ENCODE measurements around the gene ALDH3A2.
"Not testable (repeated sequence)": the region's sequence is repeated elsewhere in the genome, so short reads cannot be mapped to it uniquely, and the experiment has no call there.

Gene ALDH3A2

GRCh38 chr17:19650826-19651225 is 2.3 kb downstream of the ALDH3A2 start:
- DNase-seq (ENCODE audit: low spot score) (no peak), FAIRE-seq (no peak)

- no peak for DNase-seq (ENCODE audit: low spot score)
- no peak for FAIRE-seq
Observed at GRCh38 chr17:19651451-19652238, 3.1 kb downstream of the ALDH3A2 start.

- FAIRE-seq = no peak
- no peak for DNase-seq (ENCODE audit: low spot score)
Observed at GRCh38 chr17:19652595-19652994, 4.0 kb downstream of the ALDH3A2 start.

- FAIRE-seq = no peak
- DNase-seq (ENCODE audit: low spot score) = no peak
Observed at GRCh38 chr17:19654342-19654886, 5.9 kb downstream of the ALDH3A2 start.

GRCh38 chr17:19654896-19655295 is 6.3 kb downstream of the ALDH3A2 start:
- no peak for DNase-seq (ENCODE audit: low spot score)
- no peak for FAIRE-seq

- FAIRE-seq (no peak), DNase-seq (ENCODE audit: low spot score) (no peak)
Observed at GRCh38 chr17:19656336-19656735, 7.8 kb downstream of the ALDH3A2 start.

- no peak for FAIRE-seq
Observed at GRCh38 chr17:19656851-19657581, 8.5 kb downstream of the ALDH3A2 start.

GRCh38 chr17:19659366-19660177 is 11.0 kb downstream of the ALDH3A2 start:
- FAIRE-seq (no peak), DNase-seq (ENCODE audit: low spot score) (no peak)

More at GRCh38 chr17:19656851-19657581, 8.5 kb downstream of the ALDH3A2 start:
- no peak for DNase-seq (ENCODE audit: low spot score)

GRCh38 chr17:19660219-19660870 is 11.8 kb downstream of the ALDH3A2 start:
- no peak for DNase-seq (ENCODE audit: low spot score)
- FAIRE-seq = no peak

GRCh38 chr17:19661121-19661520 is 12.6 kb downstream of the ALDH3A2 start:
- FAIRE-seq (no peak), DNase-seq (ENCODE audit: low spot score) (no peak)

GRCh38 chr17:19663097-19663496 is 14.5 kb downstream of the ALDH3A2 start:
- DNase-seq (ENCODE audit: low spot score) (no peak), FAIRE-seq (no peak)

- FAIRE-seq = no peak
Observed at GRCh38 chr17:19664136-19664820, 15.7 kb downstream of the ALDH3A2 start.

GRCh38 chr17:19664821-19665181 is 16.2 kb downstream of the ALDH3A2 start:
- DNase-seq (ENCODE audit: low spot score) = no peak

More at GRCh38 chr17:19664136-19664820, 15.7 kb downstream of the ALDH3A2 start:
- no peak for DNase-seq (ENCODE audit: low spot score)

GRCh38 chr17:19669680-19670079 is 21.1 kb downstream of the ALDH3A2 start:
- not testable (repeated sequence) for FAIRE-seq; DNase-seq (ENCODE audit: low spot score)

More at GRCh38 chr17:19664821-19665181, 16.2 kb downstream of the ALDH3A2 start:
- FAIRE-seq = no peak

GRCh38 chr17:19670908-19671307 is 22.4 kb downstream of the ALDH3A2 start:
- DNase-seq (ENCODE audit: low spot score) (no peak), FAIRE-seq (no peak)

- DNase-seq (ENCODE audit: low spot score) = no peak
- FAIRE-seq = no peak
Observed at GRCh38 chr17:19671433-19671832, 22.9 kb downstream of the ALDH3A2 start.

GRCh38 chr17:19672009-19672750 is 23.6 kb downstream of the ALDH3A2 start:
- DNase-seq (ENCODE audit: low spot score) (no peak), FAIRE-seq (no peak)

GRCh38 chr17:19673623-19674022 is 25.1 kb downstream of the ALDH3A2 start:
- no peak for FAIRE-seq
- no peak for DNase-seq (ENCODE audit: low spot score)

GRCh38 chr17:19676896-19677295 is 28.3 kb downstream of the ALDH3A2 start:
- no peak for DNase-seq (ENCODE audit: low spot score)
- FAIRE-seq = no peak
